Left lung (tissue), 10 donors: ENCODE data around the gene CEMIP2. TPM values are rescaled to one million over a fixed set of nuclear protein-coding genes. Genes with fewer than 3 reads are reported as not detected.

Experiments
- ATAC-seq: fragments of 200-7000 bp; cut with Tn5 transposase; one replicate; pipeline ENCODE4 v1.9.1; 2020; ENCODE audit warnings: moderate library complexity
- DNase-seq, 4 donors: peaks; one replicate each; pipeline ENCODE4 v3.0.0-alpha.2; 2013 to 2020
- H3K27ac ChIP-seq, 2 donors: fragments of 200-600 bp; sonication (generic) in 1 of 2; one replicate each; pipeline versions ENCODE4 v1.5.0 to v1.8.0; 2020 to 2021
- H3K27me3 ChIP-seq, 2 donors: fragments of 200-600 bp; sonication (generic) in 1 of 2; one replicate each; pipeline versions ENCODE4 v1.5.0 to v1.8.0; 2020 to 2021
- H3K36me3 ChIP-seq, 2 donors: fragments of 200-600 bp; sonication (generic) in 1 of 2; one replicate each; pipeline versions ENCODE4 v1.5.0 to v1.8.0; 2020 to 2021
- H3K4me1 ChIP-seq, 2 donors: fragments of 200-600 bp; one replicate each; pipeline ENCODE4 v1.8.0; 2021
- H3K4me3 ChIP-seq, 2 donors: fragments of 200-600 bp; sonication (generic) in 1 of 2; one replicate each; pipeline versions ENCODE4 v1.5.0 to v1.8.0; 2020 to 2021; ENCODE audit warnings: mild to moderate bottlenecking in 1 of 2
- H3K9me3 ChIP-seq, 2 donors: fragments of 200-600 bp; sonication (generic) in 1 of 2; one replicate each; pipeline versions ENCODE4 v1.5.0 to v1.8.0; 2020 to 2021
- intact Hi-C, 2 donors: fragments of 100-400 bp; cut with DNase I; formaldehyde crosslinking; loops; one replicate each; pipeline versions ENCODE4 v1.11.2 to v1.14.2; 2022
- polyA plus RNA-seq, 6 donors: library from polyadenylated mRNA; unstranded; fragments of 120-200 nt; gene quantifications; one replicate each; pipeline ENCODE4 v1.2.1, GENCODE V29; 2013; ENCODE audit not compliant: insufficient read length in 6 of 6
- total RNA-seq, 2 donors: library from RNA; stranded (reverse); fragmentation: NEBNext Ultra II Directional; extraction: Animal tissue kit (Norgen Biotek cat#: 25700); gene quantifications; one replicate each; pipeline ENCODE4 v1.2.1, GENCODE V29; 2021
- TF ChIP-seq, protein P1 (sequence below), 2 donors: fragments of 200-600 bp; sonication (generic) in 1 of 2; IDR thresholded peaks; one replicate each; pipeline versions ENCODE4 v1.5.0 to v1.8.0; 2021; ENCODE audit warnings: antibody characterized with exemption in 2 of 2
- donor health status: DM: no; HTN: yes; CAD: no.
- donor health status: DM: no; HTN: no; CAD: no.

The CEMIP2 gene
- total and polyA plus RNA-seq, 8 donors, result 48.0 to 111 (median 54.4) TPM

DNA sequence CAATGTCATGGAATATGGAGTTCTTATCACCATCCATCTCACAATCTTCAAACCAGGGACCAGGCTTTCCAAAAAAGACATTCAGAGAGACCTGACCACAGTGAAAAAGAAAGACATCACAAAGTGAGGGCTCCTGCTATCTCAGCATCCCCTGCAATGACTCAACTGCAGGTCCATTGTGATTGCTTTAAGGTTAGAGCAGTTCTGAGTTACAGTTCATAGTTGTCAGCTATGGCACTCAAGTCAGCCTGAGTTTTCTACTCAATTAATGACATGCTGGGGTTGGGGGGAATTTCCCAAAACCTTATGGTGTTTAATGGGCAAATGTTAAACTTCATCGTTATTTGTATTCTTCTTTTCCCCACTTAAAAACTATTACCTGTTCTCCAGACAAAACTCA is 58.9 kb downstream of the CEMIP2 start:
- no peak overlapping the region for H3K4me3 ChIP-seq
- no peak for DNase-seq
- TF ChIP-seq, protein P1, sequence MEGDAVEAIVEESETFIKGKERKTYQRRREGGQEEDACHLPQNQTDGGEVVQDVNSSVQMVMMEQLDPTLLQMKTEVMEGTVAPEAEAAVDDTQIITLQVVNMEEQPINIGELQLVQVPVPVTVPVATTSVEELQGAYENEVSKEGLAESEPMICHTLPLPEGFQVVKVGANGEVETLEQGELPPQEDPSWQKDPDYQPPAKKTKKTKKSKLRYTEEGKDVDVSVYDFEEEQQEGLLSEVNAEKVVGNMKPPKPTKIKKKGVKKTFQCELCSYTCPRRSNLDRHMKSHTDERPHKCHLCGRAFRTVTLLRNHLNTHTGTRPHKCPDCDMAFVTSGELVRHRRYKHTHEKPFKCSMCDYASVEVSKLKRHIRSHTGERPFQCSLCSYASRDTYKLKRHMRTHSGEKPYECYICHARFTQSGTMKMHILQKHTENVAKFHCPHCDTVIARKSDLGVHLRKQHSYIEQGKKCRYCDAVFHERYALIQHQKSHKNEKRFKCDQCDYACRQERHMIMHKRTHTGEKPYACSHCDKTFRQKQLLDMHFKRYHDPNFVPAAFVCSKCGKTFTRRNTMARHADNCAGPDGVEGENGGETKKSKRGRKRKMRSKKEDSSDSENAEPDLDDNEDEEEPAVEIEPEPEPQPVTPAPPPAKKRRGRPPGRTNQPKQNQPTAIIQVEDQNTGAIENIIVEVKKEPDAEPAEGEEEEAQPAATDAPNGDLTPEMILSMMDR (IDR thresholded peaks at IDR 0.05), result no peak
- H3K36me3 ChIP-seq, result peaks cover 0 to 90% of the 10 kb centered on the region in 2 donors
- no peak for ATAC-seq
- H3K9me3 ChIP-seq, result no peaks in the 10 kb centered on the region
- H3K27me3 ChIP-seq, result no peaks in the 10 kb centered on the region
- intact Hi-C loops, result no loop called here
- H3K27ac ChIP-seq, result no peak overlapping the region
- H3K4me1 ChIP-seq, result peaks cover 0 to 2% of the 10 kb centered on the region in 2 donors

DNA sequence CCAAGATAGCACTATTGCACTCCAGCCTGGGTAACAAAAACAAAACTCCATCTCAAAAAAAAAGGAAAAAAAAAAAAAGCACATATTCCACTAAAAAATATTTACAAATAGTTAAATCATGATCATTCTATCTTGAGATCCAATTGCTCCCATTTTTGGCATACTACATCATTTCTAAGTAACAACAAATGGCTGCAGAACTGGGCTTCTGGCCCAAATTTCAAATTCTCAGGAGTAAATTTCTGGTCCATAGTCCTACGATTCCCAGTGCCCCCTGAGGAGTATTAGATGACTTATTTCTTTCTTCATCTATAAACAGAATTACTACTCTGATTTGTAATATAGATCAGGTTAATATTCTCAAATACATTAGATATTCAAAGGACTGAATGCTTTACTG is 62.1 kb downstream of the CEMIP2 start:
- H3K27ac ChIP-seq, result no peak overlapping the region
- no peak overlapping the region for H3K4me3 ChIP-seq
- H3K9me3 ChIP-seq, result no peaks in the 10 kb centered on the region
- TF ChIP-seq, protein P1 (IDR thresholded peaks at IDR 0.05), result no peak
- H3K27me3 ChIP-seq, result no peaks in the 10 kb centered on the region
- DNase-seq, result no peak
- peaks cover 0 to 4% of the 10 kb centered on the region in 2 donors for H3K4me1 ChIP-seq
- intact Hi-C loops, result no loop called here
- ATAC-seq, result no peak
- H3K36me3 ChIP-seq, result peaks cover 0 to 88% of the 10 kb centered on the region in 2 donors

DNA sequence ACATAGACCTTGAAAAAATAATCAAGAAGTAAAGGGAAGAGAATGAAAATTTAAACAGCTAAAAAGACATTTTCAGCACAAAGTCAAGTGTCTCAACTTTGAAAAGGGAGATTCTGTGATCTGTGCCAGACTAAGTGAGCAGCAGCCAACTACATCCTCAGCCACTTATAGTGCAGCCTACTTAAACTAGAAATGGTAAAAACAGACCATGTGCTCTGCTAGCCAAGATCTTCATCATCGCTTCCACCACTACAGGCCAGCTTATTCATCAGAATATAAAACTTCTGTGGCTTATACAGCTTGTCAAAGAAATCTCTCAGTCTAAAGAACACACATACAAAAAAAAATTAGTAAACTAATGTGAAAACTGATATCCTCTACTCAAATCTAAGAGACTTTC is 63.5 kb downstream of the CEMIP2 start:
- intact Hi-C loops, result no loop called here
- ATAC-seq (peak; percentile 51), DNase-seq (peak in 1 of 4 donors; percentile 35)
- no peaks in the 10 kb centered on the region for H3K9me3 ChIP-seq
- no peak overlapping the region for H3K4me3 ChIP-seq
- peaks cover 0 to 4% of the 10 kb centered on the region in 2 donors for H3K4me1 ChIP-seq
- no peak overlapping the region for H3K27ac ChIP-seq
- no peaks in the 10 kb centered on the region for H3K27me3 ChIP-seq
- peaks cover 0 to 88% of the 10 kb centered on the region in 2 donors for H3K36me3 ChIP-seq
- TF ChIP-seq, protein P1 (IDR thresholded peaks at IDR 0.05), result no peak

GRCh38 chr9:71703172-71703872 is 65.0 kb downstream of the CEMIP2 start:
- H3K27ac ChIP-seq, result peak overlapping the region in 1 of 2 donors; percentile 15
- intact Hi-C loops, result no loop called here
- no peaks in the 10 kb centered on the region for H3K27me3 ChIP-seq
- no peak overlapping the region for H3K4me3 ChIP-seq
- no peaks in the 10 kb centered on the region for H3K9me3 ChIP-seq
- no peak for ATAC-seq
- peaks cover 0 to 88% of the 10 kb centered on the region in 2 donors for H3K36me3 ChIP-seq
- peaks cover 0 to 4% of the 10 kb centered on the region in 2 donors for H3K4me1 ChIP-seq
- no peak for DNase-seq
- TF ChIP-seq, protein P1 (IDR thresholded peaks at IDR 0.05), result no peak

DNA sequence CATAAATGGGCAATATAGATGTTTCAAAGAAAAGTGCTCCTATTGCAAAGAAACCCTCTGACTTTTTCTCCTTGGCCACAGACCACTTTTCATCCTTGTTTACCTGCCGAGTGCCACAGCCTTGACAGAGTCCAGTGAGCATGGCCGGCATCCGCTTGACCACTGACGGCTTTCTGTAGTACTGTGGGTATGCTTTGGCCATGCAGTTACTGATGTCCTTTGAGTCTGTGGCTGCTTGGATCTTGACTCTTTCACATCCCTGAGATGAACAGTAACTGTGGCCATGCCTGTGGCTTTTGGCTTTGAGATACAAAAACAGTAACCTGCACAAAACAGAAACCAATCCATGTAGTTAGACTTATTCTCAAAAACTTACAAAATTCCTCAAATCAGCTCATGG is 70.4 kb downstream of the CEMIP2 start:
- no peak for ATAC-seq
- Histone ChIP-seq H3K9me3 (no peaks in the 10 kb centered on the region), H3K4me3 (no peak overlapping the region), H3K36me3 (peaks cover 0 to 96% of the 10 kb centered on the region in 2 donors), H3K27ac (no peak overlapping the region), H3K27me3 (no peaks in the 10 kb centered on the region), H3K4me1 (peaks cover 0 to 3% of the 10 kb centered on the region in 2 donors)
- DNase-seq, result no peak
- TF ChIP-seq, protein P1 (IDR thresholded peaks at IDR 0.05), result no peak
- intact Hi-C loops, result no loop called here
